GM23338 (cell line): ENCODE data around the gene EXOSC3. TPM values are rescaled to one million over a fixed set of nuclear protein-coding genes. Genes with fewer than 3 reads are reported as not detected.

Experiments
- ATAC-seq: fragments of 200-7000 bp; cut with Tn5 transposase; 3 replicates; pipeline ENCODE4 v1.9.1; 2020
- DNase-seq: peaks from one replicate; pipeline ENCODE4 v3.0.0-alpha.2; 2015; ENCODE audit warnings: low spot score
- H2AFZ ChIP-seq: fragments of 200-600 bp; sonication (generic); 2 replicates; pipeline ENCODE4 v1.8.0; 2016; ENCODE audit warnings: antibody characterized with exemption, mild to moderate bottlenecking, moderate library complexity
- H3F3A ChIP-seq: fragments of 200-600 bp; sonication (generic); replicated peaks from 2 replicates; pipeline ENCODE4 v1.8.0; 2017; ENCODE audit warnings: antibody characterized with exemption, mixed run types, low read depth
- H3K27ac ChIP-seq: fragments of 200-600 bp; sonication (generic); 2 replicates; pipeline ENCODE4 v1.6.1; 2016; ENCODE audit warnings: low read depth
- H3K27me3 ChIP-seq: fragments of 200-600 bp; sonication (generic); 2 replicates; pipeline ENCODE4 v1.8.0; 2016; ENCODE audit warnings: mild to moderate bottlenecking, mixed run types, moderate library complexity; ENCODE audit not compliant: insufficient read depth
- H3K36me3 ChIP-seq: fragments of 200-600 bp; sonication (generic); 2 replicates; pipeline ENCODE4 v1.8.0; 2016; ENCODE audit warnings: mild to moderate bottlenecking; ENCODE audit not compliant: insufficient read depth
- H3K4me1 ChIP-seq: fragments of 200-600 bp; sonication (generic); 2 replicates; pipeline ENCODE4 v1.8.0; 2016; ENCODE audit warnings: mild to moderate bottlenecking, moderate library complexity; ENCODE audit not compliant: insufficient read depth
- H3K4me2 ChIP-seq: fragments of 200-600 bp; sonication (generic); 2 replicates; pipeline ENCODE4 v1.7.1; 2017; ENCODE audit warnings: mixed run types
- H3K4me3 ChIP-seq: fragments of 200-600 bp; sonication (generic); 2 replicates; pipeline ENCODE4 v1.6.1; 2016; ENCODE audit warnings: mixed run types
- H3K79me2 ChIP-seq: fragments of 200-600 bp; sonication (generic); replicated peaks from 2 replicates; pipeline ENCODE4 v1.8.0; 2017; ENCODE audit warnings: mild to moderate bottlenecking; ENCODE audit not compliant: insufficient read depth
- H3K9me2 ChIP-seq: fragments of 200-600 bp; sonication (generic); 2 replicates; pipeline ENCODE4 v1.8.0; 2017; ENCODE audit not compliant: insufficient read depth
- H4K20me1 ChIP-seq: fragments of 200-600 bp; sonication (generic); replicated peaks from 2 replicates; pipeline ENCODE4 v1.8.0; 2017; ENCODE audit warnings: mild to moderate bottlenecking; ENCODE audit not compliant: insufficient read depth
- H3K27ac Mint-ChIP-seq: 2 replicates; pipeline ENCODE4 v1.8.0; 2020; ENCODE audit warnings: inconsistent platforms, mild to moderate bottlenecking, moderate library complexity, mixed read lengths
- H3K27me3 Mint-ChIP-seq: 3 replicates; pipeline ENCODE4 v1.8.0; 2022; ENCODE audit warnings: low read depth, mild to moderate bottlenecking, moderate library complexity, mixed read lengths, inconsistent platforms; ENCODE audit not compliant: insufficient read depth, poor library complexity
- H3K36me3 Mint-ChIP-seq: 3 replicates; pipeline ENCODE4 v1.8.0; 2021; ENCODE audit warnings: low read depth, mild to moderate bottlenecking, inconsistent platforms, moderate library complexity, mixed read lengths
- H3K4me1 Mint-ChIP-seq: 3 replicates; pipeline ENCODE4 v1.8.0; 2020; ENCODE audit warnings: mild to moderate bottlenecking, inconsistent platforms, mixed read lengths
- H3K4me3 Mint-ChIP-seq: 3 replicates; pipeline ENCODE4 v1.8.0; 2021; ENCODE audit warnings: moderate library complexity, mild to moderate bottlenecking, inconsistent platforms, mixed read lengths
- H3K9me3 Mint-ChIP-seq: 3 replicates; pipeline ENCODE4 v1.8.0; 2020; ENCODE audit warnings: moderate library complexity, mild to moderate bottlenecking, inconsistent platforms, mixed read lengths
- CTCF ChIP-seq, 2 experiments: fragments of 200-600 bp in 1 of 2; sonication (generic) in 1 of 2; conservative IDR thresholded peaks; 2 replicates each; pipeline versions ENCODE4 v1.5.1 to v1.6.1; 2016 to 2017; ENCODE audit warnings: antibody characterized with exemption in 2 of 2, low read depth in 2 of 2, mild to moderate bottlenecking in 2 of 2, moderate library complexity in 1 of 2
- ETS1 ChIP-seq: IDR thresholded peaks from 2 replicates; pipeline ENCODE4 v1.6.1; 2016; ENCODE audit warnings: antibody characterized with exemption
- EZH2phosphoT487 ChIP-seq: fragments of 200-600 bp; sonication (generic); IDR thresholded peaks from one replicate; pipeline ENCODE4 v1.8.1; 2018; ENCODE audit warnings: antibody characterized with exemption; ENCODE audit not compliant: unreplicated experiment
- JUNB ChIP-seq: IDR thresholded peaks from one replicate; pipeline ENCODE4 v1.6.1; 2016; ENCODE audit warnings: antibody characterized with exemption; ENCODE audit not compliant: unreplicated experiment
- ZNF114 ChIP-seq: fragments of 250-450 bp; sonication (Bioruptor Pico); IDR thresholded peaks from 2 replicates; pipeline ENCODE4 v1.5.0; 2020; ENCODE audit warnings: mild to moderate bottlenecking, moderate library complexity
- ZNF462 ChIP-seq: fragments of 250-450 bp; sonication (Bioruptor Pico); IDR thresholded peaks from 2 replicates; pipeline ENCODE4 v1.5.0; 2020; ENCODE audit warnings: mild to moderate bottlenecking, moderate library complexity
- polyA plus RNA-seq: library from polyadenylated mRNA; unstranded; fragments of >200 nt; fragmentation: Nextera tagmentation; extraction: Ambion mirVana; gene quantifications from 2 replicates; pipeline ENCODE4 v1.2.1, GENCODE V29; 2016
- total RNA-seq: library from RNA; depleted of rRNA; stranded (reverse); fragments of >200 nt; shearing (Covaris generic); gene quantifications from 2 replicates; pipeline ENCODE4 v1.2.3, GENCODE V29; 2014

Gene EXOSC3
- total and polyA plus RNA-seq, 2 experiments from 2014 or later: 62.3 to 149 TPM

- no peak for TF ChIP-seq ZNF462 (CRISPR knock-in tag)
- TF ChIP-seq JUNB: no peak
- no peak for TF ChIP-seq ETS1
- no peak for TF ChIP-seq EZH2phosphoT487
- no peak for TF ChIP-seq ZNF114 (CRISPR knock-in tag)
Observed at GRCh38 chr9:37796232-37796631, 11.4 kb upstream of the EXOSC3 start (continued).

- H3K4me2 ChIP-seq: no peak overlapping the region
- no peak overlapping the region for H3K4me3 Mint-ChIP-seq
- 0 out of 2 replicates have a peak, but pooled peaks cover 4% of the 10 kb centered on the region for H3F3A ChIP-seq
- DNase-seq (no peak), ATAC-seq (no peak)
- H3K36me3 ChIP-seq: no peaks in the 10 kb centered on the region
- H3K27me3 ChIP-seq: 0 out of 2 replicates have a peak, but pooled peaks cover 4% of the 10 kb centered on the region
- no peaks in the 10 kb centered on the region for H3K79me2 ChIP-seq
- no peak overlapping the region for H3K4me3 ChIP-seq
- no peak overlapping the region for H2AFZ ChIP-seq
- no peaks in the 10 kb centered on the region for H3K4me1 Mint-ChIP-seq
- H3K4me1 ChIP-seq: no peaks in the 10 kb centered on the region
- no peaks in the 10 kb centered on the region for H3K9me3 Mint-ChIP-seq
- no peaks in the 10 kb centered on the region for H3K36me3 Mint-ChIP-seq
- no peaks in the 10 kb centered on the region for H4K20me1 ChIP-seq
- no peak overlapping the region for H3K27ac ChIP-seq
- H3K27ac Mint-ChIP-seq: no peak overlapping the region
- no peaks in the 10 kb centered on the region for H3K27me3 Mint-ChIP-seq
- no peaks in the 10 kb centered on the region for H3K9me2 ChIP-seq
- no peak for TF ChIP-seq CTCF (conservative IDR thresholded peaks at IDR 0.05; ENCODE audit: low read depth in 2 of 2)
- no peak for TF ChIP-seq ZNF114 (CRISPR knock-in tag)
- TF ChIP-seq ZNF462 (CRISPR knock-in tag): no peak
- TF ChIP-seq JUNB: no peak
Observed at GRCh38 chr9:37792122-37792521, 7.3 kb upstream of the EXOSC3 start.
